ENCODE measurements around the gene ADCY9. TPM values are rescaled to one million over a fixed set of nuclear protein-coding genes. Genes with fewer than 3 reads are reported as not detected.
"Not testable (repeated sequence)": the region's sequence is repeated elsewhere in the genome, so short reads cannot be mapped to it uniquely, and the experiment has no call there.

The ADCY9 gene
- total and polyA plus RNA-seq, 12 donors, result 2.3 to 37.6 (median 17.8) TPM

DNA sequence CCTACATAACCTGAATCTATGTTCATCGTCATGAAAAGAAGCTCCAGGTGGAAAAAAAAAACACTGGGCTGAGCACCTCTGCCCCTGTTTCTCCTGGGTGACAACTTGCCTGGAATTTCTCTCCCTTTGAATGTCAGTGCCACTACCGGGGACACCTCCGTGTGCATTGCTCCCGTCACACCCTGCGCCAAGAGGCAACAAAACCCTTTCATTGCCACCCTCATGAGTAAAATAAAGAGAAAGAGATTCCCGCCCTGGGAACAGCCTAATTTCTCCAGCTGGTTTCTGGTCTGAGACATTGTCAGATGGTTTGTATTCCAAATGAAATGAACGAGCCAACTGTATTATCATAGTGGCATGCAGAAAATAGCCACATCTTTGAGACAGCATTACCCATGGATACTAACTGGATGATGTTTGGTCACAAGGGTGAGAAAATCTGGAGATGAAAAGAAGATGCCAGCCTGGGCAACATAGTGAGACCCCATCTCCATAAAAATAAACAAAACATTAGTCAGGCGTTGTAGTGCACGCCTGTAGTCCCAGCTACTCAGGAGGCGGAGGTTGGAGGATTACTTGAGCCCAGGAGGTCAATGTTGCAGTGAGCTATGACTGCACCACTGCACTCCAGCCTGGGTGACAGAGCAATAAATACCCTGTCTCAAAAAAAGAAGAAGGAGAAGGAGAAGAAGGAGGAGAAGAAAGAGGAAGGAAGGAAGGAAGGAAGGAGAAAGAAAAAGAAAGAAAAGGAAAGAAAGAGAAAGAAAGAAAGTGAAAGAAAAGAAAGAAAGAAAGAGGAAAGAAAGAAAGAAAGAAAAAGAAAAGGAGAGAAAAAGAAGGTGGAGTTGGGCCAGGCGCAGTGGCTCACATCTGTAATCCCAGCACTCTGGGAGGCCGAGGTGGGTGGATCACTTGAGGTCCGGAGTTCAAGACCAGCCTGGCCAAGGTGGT lies 42.2 kb upstream of the ADCY9 start:
- no peak overlapping the region for H3K4me3 ChIP-seq
- no peaks in the 10 kb centered on the region for H3K9me3 ChIP-seq (replicated peaks in 1 of 3)
- whole genome bisulfite sequencing, 4 donors, result 84 to 88% (median 87%) methylated on average over 13 of the region's 13 CpGs
- H3K36me3 ChIP-seq (replicated peaks in 1 of 2), result no peaks in the 10 kb centered on the region
- no peak overlapping the region for H3K27ac ChIP-seq
- H3K4me1 ChIP-seq (replicated peaks in 1 of 2), result no peaks in the 10 kb centered on the region
- TF ChIP-seq POLR2A (IDR thresholded peaks at IDR 0.05), result no peak
- TF ChIP-seq, protein P1, sequence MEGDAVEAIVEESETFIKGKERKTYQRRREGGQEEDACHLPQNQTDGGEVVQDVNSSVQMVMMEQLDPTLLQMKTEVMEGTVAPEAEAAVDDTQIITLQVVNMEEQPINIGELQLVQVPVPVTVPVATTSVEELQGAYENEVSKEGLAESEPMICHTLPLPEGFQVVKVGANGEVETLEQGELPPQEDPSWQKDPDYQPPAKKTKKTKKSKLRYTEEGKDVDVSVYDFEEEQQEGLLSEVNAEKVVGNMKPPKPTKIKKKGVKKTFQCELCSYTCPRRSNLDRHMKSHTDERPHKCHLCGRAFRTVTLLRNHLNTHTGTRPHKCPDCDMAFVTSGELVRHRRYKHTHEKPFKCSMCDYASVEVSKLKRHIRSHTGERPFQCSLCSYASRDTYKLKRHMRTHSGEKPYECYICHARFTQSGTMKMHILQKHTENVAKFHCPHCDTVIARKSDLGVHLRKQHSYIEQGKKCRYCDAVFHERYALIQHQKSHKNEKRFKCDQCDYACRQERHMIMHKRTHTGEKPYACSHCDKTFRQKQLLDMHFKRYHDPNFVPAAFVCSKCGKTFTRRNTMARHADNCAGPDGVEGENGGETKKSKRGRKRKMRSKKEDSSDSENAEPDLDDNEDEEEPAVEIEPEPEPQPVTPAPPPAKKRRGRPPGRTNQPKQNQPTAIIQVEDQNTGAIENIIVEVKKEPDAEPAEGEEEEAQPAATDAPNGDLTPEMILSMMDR (IDR thresholded peaks at IDR 0.05), result no peak
- no peak for DNase-seq
- no peaks in the 10 kb centered on the region for H3K27me3 ChIP-seq
- intact Hi-C loops (cut with DNase I), result no loop called here

DNA sequence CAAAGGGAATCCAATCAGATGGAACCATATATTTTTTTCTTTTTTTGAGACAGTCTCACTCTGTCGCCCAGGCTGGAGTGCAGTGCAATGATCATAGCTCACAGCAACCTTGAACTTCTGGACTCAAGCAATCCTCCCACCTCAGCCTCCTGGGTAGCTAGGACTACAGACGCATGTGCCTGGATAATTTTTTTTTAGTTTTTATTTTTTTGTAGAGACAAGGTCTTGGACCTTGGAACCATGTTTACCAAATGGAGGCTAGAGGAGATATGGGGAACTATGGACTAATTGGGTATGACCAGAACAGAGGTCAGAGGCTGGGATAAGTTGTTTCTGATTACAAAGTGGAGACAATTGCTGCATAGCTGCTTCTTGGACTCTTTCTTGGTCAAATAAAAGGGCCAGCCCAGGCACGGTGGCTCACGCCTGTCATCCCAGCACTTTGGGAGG lies 41.2 kb upstream of the ADCY9 start:
- no peaks in the 10 kb centered on the region for H3K9me3 ChIP-seq (replicated peaks in 1 of 3)
- H3K36me3 ChIP-seq (replicated peaks in 1 of 2), result no peaks in the 10 kb centered on the region
- H3K4me1 ChIP-seq (replicated peaks in 1 of 2), result no peaks in the 10 kb centered on the region
- DNase-seq, result no peak
- intact Hi-C loops (cut with DNase I), result no loop called here
- no peak overlapping the region for H3K27ac ChIP-seq
- no peaks in the 10 kb centered on the region for H3K27me3 ChIP-seq
- no peak for TF ChIP-seq POLR2A (IDR thresholded peaks at IDR 0.05)
- TF ChIP-seq, protein P1 (IDR thresholded peaks at IDR 0.05), result no peak
- 59 to 75% (median 67%) methylated on average over 3 to 4 of the region's 4 CpGs for WGBS, 4 donors
- H3K4me3 ChIP-seq, result no peak overlapping the region

DNA sequence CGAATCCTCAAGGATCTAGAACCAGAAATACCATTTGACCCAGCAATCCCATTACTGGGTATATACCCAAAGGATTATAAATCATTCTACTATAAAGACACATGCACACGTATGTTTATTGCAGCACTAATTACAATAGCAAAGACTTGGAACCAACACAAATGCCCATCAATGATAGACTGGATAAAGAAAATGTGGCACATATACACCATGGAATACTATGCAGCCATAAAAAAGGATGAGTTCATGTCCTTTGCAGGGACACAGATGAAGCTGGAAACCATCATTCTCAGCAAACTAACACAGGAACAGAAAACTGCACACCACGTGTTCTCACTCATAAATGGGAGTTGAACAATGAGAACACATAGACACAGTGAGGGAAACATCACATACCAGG lies 40.3 kb upstream of the ADCY9 start:
- intact Hi-C loops (cut with DNase I); DNase-seq; H3K27me3 ChIP-seq; H3K27ac ChIP-seq; H3K4me3 ChIP-seq; H3K4me1 ChIP-seq (replicated peaks in 1 of 2); H3K9me3 ChIP-seq (replicated peaks in 1 of 3); H3K36me3 ChIP-seq (replicated peaks in 1 of 2): not testable (repeated sequence)
- 62 to 80% (median 76%) methylated on average over 3 of the region's 3 CpGs for WGBS, 4 donors

DNA sequence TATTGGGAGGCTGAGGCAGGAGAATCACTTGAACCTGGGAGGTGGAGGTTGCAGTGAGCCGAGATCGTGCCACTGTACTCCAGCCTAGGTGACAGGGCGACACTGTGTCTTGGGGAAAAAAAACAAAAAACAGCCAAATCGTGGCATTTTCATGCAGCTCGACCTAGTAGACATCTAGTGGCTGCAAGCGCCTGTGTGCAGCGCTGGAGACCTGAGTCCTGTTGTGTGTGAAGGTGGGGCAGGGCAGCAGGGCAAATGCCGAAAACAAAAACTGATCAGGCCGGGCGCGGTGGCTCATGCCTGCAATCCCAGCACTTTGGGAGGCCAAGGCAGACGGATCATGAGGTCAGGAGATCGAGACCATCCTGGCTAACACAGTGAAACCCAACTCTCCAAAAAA lies 37.1 kb upstream of the ADCY9 start:
- H3K9me3 ChIP-seq (replicated peaks in 1 of 3); H3K27ac ChIP-seq; H3K27me3 ChIP-seq; DNase-seq; intact Hi-C loops (cut with DNase I); H3K36me3 ChIP-seq (replicated peaks in 1 of 2); H3K4me1 ChIP-seq (replicated peaks in 1 of 2); H3K4me3 ChIP-seq: not testable (repeated sequence)
- 83 to 92% (median 88%) methylated on average over 11 to 13 of the region's 13 CpGs for WGBS, 4 donors

DNA sequence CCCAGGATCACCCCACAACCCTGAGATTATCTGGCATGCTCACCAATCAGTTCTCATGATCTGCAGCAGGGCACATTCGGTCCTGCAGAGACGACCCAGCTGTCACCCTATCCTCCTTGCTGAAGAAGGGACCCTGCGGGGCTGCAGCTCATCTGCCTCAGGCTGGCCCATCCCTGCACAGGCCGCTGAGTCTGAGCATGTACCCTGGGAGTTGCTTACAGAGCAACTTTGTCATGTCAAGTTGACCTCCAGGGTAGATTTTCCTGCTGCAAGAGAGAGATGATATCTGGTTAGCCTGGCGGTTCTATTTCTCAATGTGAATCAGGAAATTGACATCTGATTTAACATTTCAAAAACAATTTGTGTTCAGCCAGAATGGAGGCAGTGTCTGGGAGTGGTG lies 36.0 kb upstream of the ADCY9 start:
- 75 to 89% (median 79%) methylated on average over 1 to 5 of the region's 5 CpGs for whole genome bisulfite sequencing, 4 donors
- DNase-seq, result no peak
- Histone ChIP-seq H3K4me3 (no peak overlapping the region), H3K27ac (no peak overlapping the region), H3K9me3 (replicated peaks in 1 of 3) (no peaks in the 10 kb centered on the region), H3K36me3 (replicated peaks in 1 of 2) (no peaks in the 10 kb centered on the region), H3K4me1 (replicated peaks in 1 of 2) (no peaks in the 10 kb centered on the region), H3K27me3 (no peaks in the 10 kb centered on the region)
- intact Hi-C loops (cut with DNase I), result no loop called here
- TF ChIP-seq, protein P1 (IDR thresholded peaks at IDR 0.05), result no peak
- no peak for TF ChIP-seq POLR2A (IDR thresholded peaks at IDR 0.05)
